Cortex of kidney (tissue), 1 donor: ENCODE results near the gene OR13C8.

Source experiments
- DNase-seq: peaks from one replicate; lab custom pipeline; 2025; lab: John Stamatoyannopoulos, UW

The OR13C8 gene

DNA sequence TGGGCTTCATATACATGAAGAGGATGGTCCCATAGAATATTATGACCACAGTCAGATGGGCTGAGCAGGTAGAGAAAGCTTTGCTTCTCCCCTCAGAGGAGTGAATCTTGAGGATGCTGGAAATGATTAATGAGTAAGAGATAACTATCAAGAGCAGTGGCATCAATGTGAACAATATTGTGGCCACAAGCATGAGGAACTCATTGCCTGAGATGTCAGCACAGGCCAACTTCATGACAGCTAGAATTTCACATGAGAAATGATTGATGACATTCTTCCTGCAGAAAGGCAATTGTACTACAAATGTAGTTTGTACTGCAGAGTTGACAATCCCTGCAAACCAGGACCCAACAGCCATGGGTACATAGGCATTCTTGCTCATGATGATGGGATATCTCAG is 48.5 kb downstream of the OR13C8 start:
- DNase-seq: no peak

DNA sequence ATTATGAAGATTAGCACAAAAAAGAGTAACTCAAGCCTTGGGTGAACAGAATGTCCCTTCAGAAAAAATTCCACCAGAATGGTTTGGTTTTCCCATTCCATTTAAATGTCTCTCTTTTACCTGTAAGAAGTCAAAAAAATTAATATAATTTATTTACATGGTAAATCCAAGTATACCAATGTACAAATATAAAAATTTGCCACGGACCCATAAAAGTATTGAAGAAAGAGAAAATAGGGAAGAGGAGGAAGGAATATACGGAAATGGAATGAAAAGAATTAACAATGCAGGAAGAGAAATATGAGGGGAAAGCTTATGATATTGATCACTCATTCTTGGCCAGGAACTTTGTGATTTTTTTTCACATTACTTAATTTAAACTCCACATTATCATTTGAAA is 49.1 kb downstream of the OR13C8 start, which contains the start of gene OR13C9:
Gene OR13C9, minus strand, starts transcription at position 101 of the 400 bp plus-strand sequence. Its CDS starts 0 bp downstream, at position 101.
- no peak for DNase-seq
